H9 (cell line): ENCODE results near the gene ACTN2. TPM values are rescaled to one million over a fixed set of nuclear protein-coding genes. Genes with fewer than 3 reads are reported as not detected.

Experiments used
- DNase-seq: peaks from one replicate; pipeline ENCODE4 v3.0.0-alpha.2; 2017
- H2AFZ ChIP-seq: one replicate; pipeline ENCODE4 v1.6.1; 2013; ENCODE audit warnings: mild to moderate bottlenecking, low read length, control low read depth, moderate library complexity
- H2AK5ac ChIP-seq: 2 replicates; pipeline ENCODE4 v1.6.1; 2013; ENCODE audit warnings: low read length, control low read depth, mixed read lengths; ENCODE audit not compliant: insufficient read length
- H2BK120ac ChIP-seq: one replicate; pipeline ENCODE4 v1.6.1; 2013; ENCODE audit warnings: low read depth, mild to moderate bottlenecking, low read length, control low read depth, inconsistent platforms; ENCODE audit not compliant: poor library complexity, severe bottlenecking
- H2BK12ac ChIP-seq: 2 replicates; pipeline ENCODE4 v1.6.1; 2013; ENCODE audit warnings: low read length, control low read depth, mixed read lengths, low read depth; ENCODE audit not compliant: insufficient read length
- H2BK15ac ChIP-seq: 2 replicates; pipeline ENCODE4 v1.6.1; 2013; ENCODE audit warnings: low read depth, low read length, control low read depth
- H2BK20ac ChIP-seq: one replicate; pipeline ENCODE4 v1.6.1; 2013; ENCODE audit warnings: low read depth, mild to moderate bottlenecking, low read length, control low read depth, inconsistent platforms; ENCODE audit not compliant: poor library complexity, severe bottlenecking
- H2BK5ac ChIP-seq: 2 replicates; pipeline ENCODE4 v1.6.1; 2013; ENCODE audit warnings: low read length, control low read depth, mixed read lengths; ENCODE audit not compliant: insufficient read length
- H3K14ac ChIP-seq: 2 replicates; pipeline ENCODE4 v1.6.1; 2013; ENCODE audit warnings: low read length, control low read depth; ENCODE audit not compliant: insufficient read depth
- H3K18ac ChIP-seq: 2 replicates; pipeline ENCODE4 v1.6.1; 2013; ENCODE audit warnings: low read depth, mild to moderate bottlenecking, mixed read lengths, low read length, control low read depth; ENCODE audit not compliant: insufficient read length
- H3K23ac ChIP-seq: 2 replicates; pipeline ENCODE4 v1.6.1; 2013; ENCODE audit warnings: low read length, control low read depth, mixed read lengths, low read depth; ENCODE audit not compliant: insufficient read length
- H3K23me2 ChIP-seq: 2 replicates; pipeline ENCODE4 v1.6.1; 2013; ENCODE audit warnings: low read depth, mild to moderate bottlenecking, mixed read lengths, low read length, control low read depth; ENCODE audit not compliant: insufficient read length, poor library complexity, severe bottlenecking
- H3K27ac ChIP-seq: 2 replicates; pipeline ENCODE4 v1.5.1; 2013; ENCODE audit warnings: low read length, control low read depth, mixed read lengths, low read depth; ENCODE audit not compliant: insufficient read length
- H3K27me3 ChIP-seq: 2 replicates; pipeline ENCODE4 v1.6.1; 2013; ENCODE audit warnings: low read length, control low read depth, inconsistent platforms; ENCODE audit not compliant: insufficient read depth
- H3K4ac ChIP-seq: 2 replicates; pipeline ENCODE4 v1.6.1; 2013; ENCODE audit warnings: low read depth, mild to moderate bottlenecking, control low read depth, inconsistent platforms, low read length, moderate library complexity
- H3K4me1 ChIP-seq: 2 replicates; pipeline ENCODE4 v1.6.1; 2013; ENCODE audit warnings: low read length, control low read depth, inconsistent platforms; ENCODE audit not compliant: insufficient read depth
- H3K4me2 ChIP-seq: 2 replicates; pipeline ENCODE4 v1.6.1; 2013; ENCODE audit warnings: low read length, control low read depth, mixed read lengths; ENCODE audit not compliant: insufficient read length, insufficient read depth
- H3K56ac ChIP-seq: 2 replicates; pipeline ENCODE4 v1.6.1; 2013; ENCODE audit warnings: low read depth, mild to moderate bottlenecking, mixed read lengths, low read length, control low read depth; ENCODE audit not compliant: insufficient read length
- H3K79me1 ChIP-seq: 2 replicates; pipeline ENCODE4 v1.6.1; 2013; ENCODE audit warnings: low read depth, mild to moderate bottlenecking, moderate library complexity, low read length, control low read depth, inconsistent platforms; ENCODE audit not compliant: insufficient read depth, poor library complexity, severe bottlenecking
- H3K79me2 ChIP-seq: 2 replicates; pipeline ENCODE4 v1.6.1; 2013; ENCODE audit warnings: low read length, control low read depth, inconsistent platforms; ENCODE audit not compliant: insufficient read depth
- H3K9ac ChIP-seq: 2 replicates; pipeline ENCODE4 v1.6.1; 2013; ENCODE audit warnings: low read length, control low read depth, mixed read lengths; ENCODE audit not compliant: insufficient read length; ENCODE audit errors: extremely low read depth
- H3K9me3 ChIP-seq: one replicate; pipeline ENCODE4 v1.6.1; 2013; ENCODE audit warnings: low read depth, low read length, inconsistent platforms; ENCODE audit not compliant: control insufficient read depth
- H3T11ph ChIP-seq: one replicate; pipeline ENCODE4 v1.6.1; 2013; ENCODE audit warnings: mild to moderate bottlenecking, low read length, control low read depth, inconsistent platforms
- H4K20me1 ChIP-seq: one replicate; pipeline ENCODE4 v1.6.1; 2013; ENCODE audit not compliant: control insufficient read depth, insufficient read length, insufficient read depth
- H4K5ac ChIP-seq: 2 replicates; pipeline ENCODE4 v1.6.1; 2013; ENCODE audit warnings: low read depth, mild to moderate bottlenecking, mixed read lengths, low read length, control low read depth; ENCODE audit not compliant: insufficient read length
- H4K8ac ChIP-seq: replicated peaks from 2 replicates; pipeline ENCODE4 v1.6.1; 2013; ENCODE audit warnings: low read length, control low read depth, mixed read lengths, low read depth; ENCODE audit not compliant: insufficient read length
- H4K91ac ChIP-seq: 2 replicates; pipeline ENCODE4 v1.6.1; 2013; ENCODE audit warnings: low read depth, mild to moderate bottlenecking, moderate library complexity, mixed read lengths, low read length, control low read depth; ENCODE audit not compliant: insufficient read length
- H3K27ac Mint-ChIP-seq, 3 experiments: 2 replicates in 2 of 3; 3 replicates in 1 of 3; pipeline ENCODE4 v1.8.0; 2020 to 2021; ENCODE audit warnings: mixed read lengths in 3 of 3, mild to moderate bottlenecking in 1 of 3, moderate library complexity in 1 of 3
- H3K27me3 Mint-ChIP-seq: 2 replicates; pipeline ENCODE4 v1.8.0; 2021; ENCODE audit warnings: low read depth, mild to moderate bottlenecking, moderate library complexity, mixed read lengths
- H3K36me3 Mint-ChIP-seq, 3 experiments: 2 replicates in 2 of 3; 3 replicates in 1 of 3; pipeline ENCODE4 v1.8.0; 2020 to 2021; ENCODE audit warnings: low read depth in 3 of 3, mixed read lengths in 3 of 3; ENCODE audit not compliant: insufficient read depth in 1 of 3
- H3K4me1 Mint-ChIP-seq, 2 experiments: 2 replicates each; pipeline ENCODE4 v1.8.0; 2020; ENCODE audit warnings: mixed read lengths in 2 of 2
- H3K4me3 Mint-ChIP-seq, 2 experiments: 2 replicates in 1 of 2; 3 replicates in 1 of 2; pipeline ENCODE4 v1.8.0; 2020 to 2021; ENCODE audit warnings: mild to moderate bottlenecking in 2 of 2, mixed read lengths in 2 of 2, moderate library complexity in 1 of 2
- H3K9me3 Mint-ChIP-seq, 2 experiments: 2 replicates in 1 of 2; 3 replicates in 1 of 2; pipeline ENCODE4 v1.8.0; 2020; ENCODE audit warnings: mild to moderate bottlenecking in 2 of 2, mixed read lengths in 2 of 2, moderate library complexity in 1 of 2
- WGBS: extraction: QIAGEN DNeasy Blood & Tissue Kit; methylation state at CpG from one replicate; pipeline ENCODE4 v1.1.7; 2013; ENCODE audit warnings: missing lambda C conversion rate, low lambda C conversion rate, mixed read lengths; ENCODE audit not compliant: insufficient read length; ENCODE audit errors: extremely low coverage; 5-methylcytosine and 5-hydroxymethylcytosine counted together
- total RNA-seq: library from RNA; stranded (reverse); gene quantifications from 2 replicates; pipeline ENCODE4 v1.2.1, GENCODE V29; 2021
- TF ChIP-seq, protein P1 (sequence below): fragments of 200-600 bp; sonication (generic); conservative IDR thresholded peaks from 3 replicates; pipeline ENCODE4 v1.8.0; 2021; ENCODE audit warnings: antibody characterized with exemption, mild to moderate bottlenecking

Gene ACTN2
- total RNA-seq, 1 experiment from 2014 or later = 2.3 TPM

DNA sequence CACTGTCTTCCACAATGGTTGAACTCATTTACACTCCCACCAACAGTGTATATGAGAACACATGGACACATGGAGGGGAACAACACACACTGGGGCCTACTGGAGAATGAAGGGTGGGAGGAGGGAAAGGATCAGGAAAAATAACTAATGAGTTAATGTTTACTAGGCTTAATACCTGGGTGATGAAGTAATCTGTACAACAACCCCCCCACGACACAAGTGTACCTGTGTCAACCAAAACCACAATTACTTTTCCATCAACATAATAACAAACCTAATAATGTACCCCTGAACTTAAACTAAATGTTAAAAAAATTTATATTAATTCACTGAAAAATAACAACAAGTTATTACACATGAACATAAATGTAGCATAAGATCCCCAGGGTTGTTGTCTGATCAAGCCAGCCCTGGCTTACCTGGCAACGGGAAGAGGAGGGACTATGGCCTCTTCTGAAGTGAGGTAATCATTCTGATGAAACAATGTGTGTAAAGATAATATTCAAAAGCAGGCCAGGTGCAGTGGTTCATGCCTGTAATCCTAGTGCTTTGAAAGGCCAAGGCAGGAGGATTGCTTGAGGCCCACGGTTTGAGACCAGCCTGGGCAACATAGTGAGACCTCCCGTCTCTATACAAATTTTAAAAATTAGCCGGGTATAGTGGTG lies 41.2 kb upstream of the ACTN2 start:
- Histone ChIP-seq H3K23ac (no peak overlapping the region), H2BK12ac (no peak overlapping the region)
- WGBS = no CpG with 5 or more reads among the region's 5 CpGs

More for the DNA sequence above, 41.2 kb upstream of the ACTN2 start:
- no peak overlapping the region for H3T11ph ChIP-seq
- no peak for DNase-seq
- H3K9ac ChIP-seq = no peak overlapping the region
- H3K4ac ChIP-seq = no peak overlapping the region
- H3K79me1 ChIP-seq = no peaks in the 10 kb centered on the region
- H2BK5ac ChIP-seq = no peak overlapping the region
- no peak overlapping the region for H3K4me2 ChIP-seq
- H3K56ac ChIP-seq = no peak overlapping the region
- no peak overlapping the region for H4K91ac ChIP-seq
- no peak overlapping the region for H2BK15ac ChIP-seq
- no peaks in the 10 kb centered on the region for H3K4me1 ChIP-seq
- H2BK120ac ChIP-seq = no peak overlapping the region
- no peak overlapping the region for H2AFZ ChIP-seq
- Mint-ChIP-seq H3K27ac (no peak overlapping the region), H3K27me3 (no peaks in the 10 kb centered on the region; the same call in 1 of the 2 replicates), H3K4me3 (no peak overlapping the region), H3K36me3 (no peaks in the 10 kb centered on the region), H3K9me3 (no peaks in the 10 kb centered on the region), H3K4me1 (no peaks in the 10 kb centered on the region)
- no peaks in the 10 kb centered on the region for H3K9me3 ChIP-seq
- H3K18ac ChIP-seq = no peak overlapping the region
- H2BK20ac ChIP-seq = no peak overlapping the region
- H2AK5ac ChIP-seq = no peak overlapping the region
- H3K27me3 ChIP-seq = no peaks in the 10 kb centered on the region
- no peaks in the 10 kb centered on the region for H4K20me1 ChIP-seq
- H3K79me2 ChIP-seq = no peaks in the 10 kb centered on the region
- H3K27ac ChIP-seq = no peak overlapping the region
- no peak overlapping the region for H4K5ac ChIP-seq
- TF ChIP-seq, protein P1, sequence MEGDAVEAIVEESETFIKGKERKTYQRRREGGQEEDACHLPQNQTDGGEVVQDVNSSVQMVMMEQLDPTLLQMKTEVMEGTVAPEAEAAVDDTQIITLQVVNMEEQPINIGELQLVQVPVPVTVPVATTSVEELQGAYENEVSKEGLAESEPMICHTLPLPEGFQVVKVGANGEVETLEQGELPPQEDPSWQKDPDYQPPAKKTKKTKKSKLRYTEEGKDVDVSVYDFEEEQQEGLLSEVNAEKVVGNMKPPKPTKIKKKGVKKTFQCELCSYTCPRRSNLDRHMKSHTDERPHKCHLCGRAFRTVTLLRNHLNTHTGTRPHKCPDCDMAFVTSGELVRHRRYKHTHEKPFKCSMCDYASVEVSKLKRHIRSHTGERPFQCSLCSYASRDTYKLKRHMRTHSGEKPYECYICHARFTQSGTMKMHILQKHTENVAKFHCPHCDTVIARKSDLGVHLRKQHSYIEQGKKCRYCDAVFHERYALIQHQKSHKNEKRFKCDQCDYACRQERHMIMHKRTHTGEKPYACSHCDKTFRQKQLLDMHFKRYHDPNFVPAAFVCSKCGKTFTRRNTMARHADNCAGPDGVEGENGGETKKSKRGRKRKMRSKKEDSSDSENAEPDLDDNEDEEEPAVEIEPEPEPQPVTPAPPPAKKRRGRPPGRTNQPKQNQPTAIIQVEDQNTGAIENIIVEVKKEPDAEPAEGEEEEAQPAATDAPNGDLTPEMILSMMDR = no peak
- no peak overlapping the region for H3K14ac ChIP-seq
- H4K8ac ChIP-seq = no peak overlapping the region
- H3K23me2 ChIP-seq = no peaks in the 10 kb centered on the region
